IMR-90 (cell line): Measurements from ENCODE around the gene ESF1. TPM values are rescaled to one million over a fixed set of nuclear protein-coding genes. Genes with fewer than 3 reads are reported as not detected.

Experiments used
- ATAC-seq: fragments of 200-7000 bp; cut with Tn5 transposase; 2 replicates; pipeline ENCODE4 v1.9.1; 2020; ENCODE audit warnings: low read depth, mild to moderate bottlenecking, moderate library complexity
- BruUV-seq: library from RNA; stranded (reverse); fragments of 400-500 nt; replicated peaks from 2 replicates; lab custom pipeline; 2021; lab: Mats Ljungman, UMichigan
- CTCF ChIA-PET: fragments of 300-600 bp; formaldehyde crosslinking; extraction: SDS; loops from one replicate; lab custom pipeline; 2021; ENCODE audit warnings: antibody characterized with exemption; lab: Yijun Ruan, JAX
- POLR2A ChIA-PET: fragments of 300-600 bp; sonication (Branson Sonifier 250); formaldehyde crosslinking; loops from one replicate; lab custom pipeline; 2022; ENCODE audit warnings: antibody characterized with exemption; ENCODE audit not compliant: unreplicated experiment; lab: Charles Lee
- DNase-seq: peaks from one replicate; pipeline ENCODE4 v3.0.0; 2013
- H2AFZ ChIP-seq: replicated peaks from 2 replicates; pipeline ENCODE3; 2013; ENCODE audit warnings: low read length, mild to moderate bottlenecking; ENCODE audit not compliant: poor library complexity
- H2AK5ac ChIP-seq: 2 replicates; pipeline ENCODE4 v1.6.1; 2013; ENCODE audit warnings: low read depth, low read length, inconsistent platforms
- H2AK9ac ChIP-seq: replicated peaks from 2 replicates; pipeline ENCODE3; 2013; ENCODE audit warnings: mild to moderate bottlenecking, low read depth, low read length, moderate library complexity; ENCODE audit not compliant: poor library complexity
- H2BK120ac ChIP-seq: 2 replicates; pipeline ENCODE4 v1.6.1; 2013; ENCODE audit warnings: low read depth, low read length, inconsistent platforms
- H2BK15ac ChIP-seq: 3 replicates; pipeline ENCODE4 v1.6.1; 2013; ENCODE audit warnings: low read depth, low read length, inconsistent platforms
- H2BK20ac ChIP-seq: 2 replicates; pipeline ENCODE4 v1.6.1; 2013; ENCODE audit warnings: low read depth, mild to moderate bottlenecking, inconsistent platforms, low read length, moderate library complexity
- H2BK5ac ChIP-seq: 2 replicates; pipeline ENCODE4 v1.6.1; 2013; ENCODE audit warnings: mild to moderate bottlenecking, low read depth, low read length, inconsistent platforms; ENCODE audit not compliant: poor library complexity, severe bottlenecking
- H3K14ac ChIP-seq: replicated peaks from 2 replicates; pipeline ENCODE4 v1.6.1; 2013; ENCODE audit warnings: low read depth, low read length, inconsistent platforms
- H3K18ac ChIP-seq: 2 replicates; pipeline ENCODE4 v1.6.1; 2013; ENCODE audit warnings: low read depth, low read length, control low read depth
- H3K23ac ChIP-seq: 2 replicates; pipeline ENCODE4 v1.6.1; 2013; ENCODE audit warnings: low read depth, low read length, inconsistent platforms
- H3K27ac ChIP-seq: 2 replicates; pipeline ENCODE4 v1.5.1; 2013; ENCODE audit warnings: mild to moderate bottlenecking, control low read depth, low read length; ENCODE audit not compliant: insufficient read depth
- H3K27me3 ChIP-seq: 2 replicates; pipeline ENCODE4 v1.6.1; 2013; ENCODE audit warnings: low read length; ENCODE audit not compliant: control insufficient read depth, insufficient read depth
- H3K36me3 ChIP-seq: 2 replicates; pipeline ENCODE4 v1.6.1; 2013; ENCODE audit warnings: low read length, mixed read lengths; ENCODE audit not compliant: control insufficient read depth, insufficient read depth
- H3K4ac ChIP-seq: 2 replicates; pipeline ENCODE4 v1.6.1; 2013; ENCODE audit warnings: low read depth, low read length, inconsistent platforms
- H3K4me1 ChIP-seq: 2 replicates; pipeline ENCODE4 v1.6.1; 2013; ENCODE audit warnings: low read length, mixed read lengths; ENCODE audit not compliant: control insufficient read depth, insufficient read depth
- H3K4me2 ChIP-seq: 2 replicates; pipeline ENCODE4 v1.6.1; 2013; ENCODE audit warnings: low read depth, mild to moderate bottlenecking, control low read depth, low read length, moderate library complexity
- H3K4me3 ChIP-seq: 2 replicates; pipeline ENCODE4 v1.5.1; 2013; ENCODE audit warnings: low read depth, mild to moderate bottlenecking, control low read depth, low read length, moderate library complexity; ENCODE audit not compliant: insufficient read depth
- H3K56ac ChIP-seq: 2 replicates; pipeline ENCODE4 v1.6.1; 2013; ENCODE audit warnings: low read length, inconsistent platforms; ENCODE audit not compliant: insufficient read depth; ENCODE audit errors: extremely low read depth
- H3K79me1 ChIP-seq, 2 experiments: 2 replicates each; pipeline ENCODE4 v1.6.1; 2013; ENCODE audit warnings: low read length in 2 of 2, inconsistent platforms in 1 of 2, low read depth in 1 of 2
- H3K9ac ChIP-seq: 2 replicates; pipeline ENCODE4 v1.6.1; 2013; ENCODE audit warnings: low read depth, low read length, control low read depth
- H3K9me1 ChIP-seq: 2 replicates; pipeline ENCODE4 v1.6.1; 2013; ENCODE audit warnings: low read length, inconsistent platforms; ENCODE audit not compliant: insufficient read depth
- H3K9me3 ChIP-seq: 2 replicates; pipeline ENCODE4 v1.6.1; 2013; ENCODE audit warnings: low read length; ENCODE audit not compliant: control insufficient read depth, insufficient read depth
- H4K20me1 ChIP-seq: 2 replicates; pipeline ENCODE4 v1.6.1; 2013; ENCODE audit warnings: low read length, inconsistent platforms; ENCODE audit not compliant: insufficient read depth
- H4K5ac ChIP-seq: 2 replicates; pipeline ENCODE4 v1.6.1; 2013; ENCODE audit warnings: mild to moderate bottlenecking, low read depth, low read length, control low read depth
- H4K8ac ChIP-seq, 2 experiments: 2 replicates each; pipeline ENCODE4 v1.6.1; 2013; ENCODE audit warnings: low read depth in 2 of 2, low read length in 2 of 2, control low read depth in 1 of 2, inconsistent platforms in 1 of 2
- H4K91ac ChIP-seq: 2 replicates; pipeline ENCODE4 v1.6.1; 2013; ENCODE audit warnings: low read depth, low read length, inconsistent platforms; ENCODE audit not compliant: insufficient read depth
- BHLHE40 ChIP-seq: fragments of 150-350 bp; IDR thresholded peaks from 2 replicates; pipeline ENCODE4 v1.6.1; 2016; ENCODE audit warnings: mild to moderate bottlenecking, low read depth, low read length
- CEBPB ChIP-seq: IDR thresholded peaks from 2 replicates; pipeline ENCODE4 v1.6.1; 2012; ENCODE audit warnings: low read depth, low read length, improper control_type of control experiment
- CHD1 ChIP-seq: IDR thresholded peaks from 2 replicates; pipeline ENCODE4 v1.6.1; 2012; ENCODE audit warnings: low read depth, low read length, improper control_type of control experiment
- ELK1 ChIP-seq: fragments of 150-350 bp; IDR thresholded peaks from 2 replicates; pipeline ENCODE4 v1.6.1; 2016; ENCODE audit warnings: low read depth, mild to moderate bottlenecking, low read length, moderate library complexity, borderline replicate concordance
- FOS ChIP-seq: fragments of 150-350 bp; IDR thresholded peaks from 2 replicates; pipeline ENCODE4 v1.6.1; 2016; ENCODE audit warnings: low read depth, low read length
- MAZ ChIP-seq: IDR thresholded peaks from 2 replicates; pipeline ENCODE4 v1.6.1; 2012; ENCODE audit warnings: low read depth, mild to moderate bottlenecking, low read length, improper control_type of control experiment, moderate library complexity, borderline replicate concordance
- NFE2L2 ChIP-seq: fragments of 150-350 bp; IDR thresholded peaks from 2 replicates; pipeline ENCODE4 v1.6.1; 2016; ENCODE audit warnings: low read depth, mild to moderate bottlenecking, low read length
- POLR2A ChIP-seq: IDR thresholded peaks from 2 replicates; pipeline ENCODE4 v1.6.1; 2012; ENCODE audit warnings: mild to moderate bottlenecking, low read depth, low read length
- RAD21 ChIP-seq: IDR thresholded peaks from 2 replicates; pipeline ENCODE4 v1.6.1; 2012; ENCODE audit warnings: low read length, improper control_type of control experiment
- RCOR1 ChIP-seq: IDR thresholded peaks from 2 replicates; pipeline ENCODE4 v1.6.1; 2012; ENCODE audit warnings: mild to moderate bottlenecking, low read length, improper control_type of control experiment; ENCODE audit not compliant: insufficient replicate concordance
- RFX5 ChIP-seq: IDR thresholded peaks from 2 replicates; pipeline ENCODE4 v1.8.0; 2012; ENCODE audit warnings: low read depth, mild to moderate bottlenecking, low read length, moderate library complexity
- SMC3 ChIP-seq: fragments of 150-350 bp; IDR thresholded peaks from 2 replicates; pipeline ENCODE4 v1.6.1; 2016; ENCODE audit warnings: low read depth, mild to moderate bottlenecking, antibody characterized with exemption, low read length, moderate library complexity
- WGBS, 2 experiments: methylation state at CpG; one replicate each; pipeline versions ENCODE4 v1.1.5 to v1.1.7; 2013; ENCODE audit warnings: missing lambda C conversion rate in 2 of 2; ENCODE audit not compliant: insufficient read length in 1 of 2; ENCODE audit errors: extremely low coverage in 2 of 2; 5-methylcytosine and 5-hydroxymethylcytosine counted together
- dilution Hi-C: fragments of 300-500 bp; cut with HindIII; formaldehyde crosslinking; loops from one replicate; pipeline ENCODE4 v1.14.3; 2018; ENCODE audit warnings: low sequenced_read_pairs; ENCODE audit not compliant: unreplicated experiment
- in situ Hi-C: fragments of 300-500 bp; cut with MboI; formaldehyde crosslinking; loops from 3 replicates; pipeline ENCODE4 v1.14.3; 2019; ENCODE audit warnings: low sequenced_read_pairs, inconsistent platforms, mixed read lengths
- intact Hi-C: fragments of 100-400 bp; cut with micrococcal nuclease; formaldehyde crosslinking; loops from 2 replicates; pipeline ENCODE4 v1.10.0; 2022
- polyA plus RNA-seq, 3 experiments: library from polyadenylated mRNA; depleted of rRNA; stranded (reverse); fragments of >200 nt; gene quantifications; 2 replicates each; pipeline ENCODE4 v1.2.3, GENCODE V29; 2012; ENCODE audit warnings: low replicate concordance in 1 of 3
- total RNA-seq: library from RNA; depleted of rRNA; stranded (reverse); fragments of >200 nt; gene quantifications from 2 replicates; pipeline ENCODE4 v1.2.3, GENCODE V29; 2012
- TF ChIP-seq, protein P1 (sequence below): fragments of 150-350 bp; IDR thresholded peaks from 2 replicates; pipeline ENCODE4 v1.6.1; 2017; ENCODE audit warnings: mild to moderate bottlenecking, antibody characterized with exemption, low read length, low read depth
- TF ChIP-seq, protein P2 (sequence below): conservative IDR thresholded peaks from 2 replicates; pipeline ENCODE4 v1.5.1; 2012; ENCODE audit warnings: mild to moderate bottlenecking, low read depth, low read length, improper control_type of control experiment

Gene ESF1
- total and polyA plus RNA-seq, 2 of the 4 experiments (the other 2 are of a cell fraction): 2.6 to 2.7 TPM

DNA sequence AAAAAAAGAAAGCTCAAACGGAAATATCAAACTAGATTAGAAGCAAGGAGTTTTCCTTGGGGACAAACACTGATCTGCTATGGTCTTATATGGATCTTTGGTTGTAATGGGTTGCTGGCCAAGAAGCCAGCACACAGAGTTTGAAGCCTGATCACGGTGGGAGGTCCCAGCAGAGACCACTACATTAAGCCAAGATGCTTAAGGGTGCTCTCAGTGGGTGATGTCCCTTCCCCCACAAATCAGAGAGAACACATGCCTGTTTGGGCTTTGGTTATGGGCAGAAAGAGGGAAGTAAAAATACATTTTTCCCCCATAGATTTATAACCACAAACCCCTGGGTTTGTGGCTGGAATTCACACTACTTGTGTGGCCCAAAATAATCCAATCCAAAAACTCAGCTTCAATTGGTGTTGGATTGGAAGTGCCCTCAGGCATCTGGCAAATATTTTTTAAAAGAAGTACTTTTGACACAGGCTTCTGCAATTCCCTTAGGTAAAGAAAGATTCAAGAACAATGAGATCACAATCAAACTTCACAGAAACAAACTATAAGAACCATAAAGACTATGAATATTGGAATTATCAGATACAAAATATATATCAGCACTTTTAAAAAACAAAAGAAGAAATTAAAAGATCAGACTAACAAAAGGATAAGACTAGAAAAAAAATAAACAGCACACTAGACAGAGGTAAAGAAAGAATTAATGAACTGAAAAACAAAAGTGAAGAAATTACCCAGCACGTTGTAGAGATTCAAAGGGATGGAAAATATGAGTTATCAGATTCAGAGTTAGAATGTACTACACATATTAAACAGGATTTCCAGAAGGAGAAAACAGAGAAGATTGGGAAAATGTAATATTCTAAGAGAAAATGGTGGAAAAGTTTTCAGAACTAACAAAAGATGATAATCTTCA lies 44.7 kb downstream of the ESF1 start:
- intact Hi-C loops: loop anchor here (10.0 kb wide), 1 partner anchor 155 kb away; no protein-coding TSS in a partner anchor
- H2BK15ac ChIP-seq: no peak overlapping the region
- no peak overlapping the region for H3K4me3 ChIP-seq
- H2AFZ ChIP-seq: no peak overlapping the region
- H3K18ac ChIP-seq: no peak overlapping the region
- no peak overlapping the region for H3K4me2 ChIP-seq
- no peak overlapping the region for H3K9ac ChIP-seq
- no peak overlapping the region for H2BK20ac ChIP-seq
- peaks cover 3% of the 10 kb centered on the region; the same call in 1 of the 2 replicates for H3K4me1 ChIP-seq
- no peak for ATAC-seq
- BruUV-seq: no TSS peak
- H3K23ac ChIP-seq: no peak overlapping the region
- H2BK120ac ChIP-seq: no peak overlapping the region
- H3K4ac ChIP-seq: no peak overlapping the region
- H2AK5ac ChIP-seq: no peak overlapping the region
- peaks cover 3% of the 10 kb centered on the region; the same call in 1 of the 2 replicates for H3K9me3 ChIP-seq
- H4K8ac ChIP-seq: no peak overlapping the region
- no peaks in the 10 kb centered on the region for H4K20me1 ChIP-seq
- H3K27me3 ChIP-seq: no peaks in the 10 kb centered on the region
- in situ Hi-C loops: no loop called here
- ChIA-PET POLR2A (interaction anchor here (0.6 kb wide), 1 partner anchor 28 kb away, joined by 3 read pairs; no protein-coding TSS in a partner anchor), CTCF (interaction anchor here (0.7 kb wide), 1 partner anchor 271 kb away, joined by 5 read pairs; no protein-coding TSS in a partner anchor)
- H3K9me1 ChIP-seq: 0 out of 2 replicates have a peak, but pooled peaks cover 3% of the 10 kb centered on the region
- DNase-seq: no peak
- no peak overlapping the region for H2BK5ac ChIP-seq
- no peak overlapping the region for H4K5ac ChIP-seq
- no CpG with 5 or more reads among the region's 3 CpGs for WGBS, 2 experiments
- peaks cover 10% of the 10 kb centered on the region for H3K36me3 ChIP-seq
- no peak overlapping the region for H4K91ac ChIP-seq
- H3K56ac ChIP-seq: no peak overlapping the region
- H3K14ac ChIP-seq: no peak overlapping the region
- dilution Hi-C loops: no loop called here
- H2AK9ac ChIP-seq: no peak overlapping the region
- H3K27ac ChIP-seq: no peak overlapping the region
- peaks cover 0 to 5% of the 10 kb centered on the region in 2 experiments; a peak in 3 of 4 replicates for H3K79me1 ChIP-seq
- TF ChIP-seq SMC3 (no peak), CHD1 (no peak), NFE2L2 (no peak), BHLHE40 (no peak), RCOR1 (no peak), RFX5 (no peak), MAZ (no peak), ELK1 (no peak), CEBPB (no peak), RAD21 (no peak), FOS (no peak), POLR2A (no peak)
- TF ChIP-seq, protein P1, sequence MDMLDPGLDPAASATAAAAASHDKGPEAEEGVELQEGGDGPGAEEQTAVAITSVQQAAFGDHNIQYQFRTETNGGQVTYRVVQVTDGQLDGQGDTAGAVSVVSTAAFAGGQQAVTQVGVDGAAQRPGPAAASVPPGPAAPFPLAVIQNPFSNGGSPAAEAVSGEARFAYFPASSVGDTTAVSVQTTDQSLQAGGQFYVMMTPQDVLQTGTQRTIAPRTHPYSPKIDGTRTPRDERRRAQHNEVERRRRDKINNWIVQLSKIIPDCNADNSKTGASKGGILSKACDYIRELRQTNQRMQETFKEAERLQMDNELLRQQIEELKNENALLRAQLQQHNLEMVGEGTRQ: no peak
- TF ChIP-seq, protein P2, sequence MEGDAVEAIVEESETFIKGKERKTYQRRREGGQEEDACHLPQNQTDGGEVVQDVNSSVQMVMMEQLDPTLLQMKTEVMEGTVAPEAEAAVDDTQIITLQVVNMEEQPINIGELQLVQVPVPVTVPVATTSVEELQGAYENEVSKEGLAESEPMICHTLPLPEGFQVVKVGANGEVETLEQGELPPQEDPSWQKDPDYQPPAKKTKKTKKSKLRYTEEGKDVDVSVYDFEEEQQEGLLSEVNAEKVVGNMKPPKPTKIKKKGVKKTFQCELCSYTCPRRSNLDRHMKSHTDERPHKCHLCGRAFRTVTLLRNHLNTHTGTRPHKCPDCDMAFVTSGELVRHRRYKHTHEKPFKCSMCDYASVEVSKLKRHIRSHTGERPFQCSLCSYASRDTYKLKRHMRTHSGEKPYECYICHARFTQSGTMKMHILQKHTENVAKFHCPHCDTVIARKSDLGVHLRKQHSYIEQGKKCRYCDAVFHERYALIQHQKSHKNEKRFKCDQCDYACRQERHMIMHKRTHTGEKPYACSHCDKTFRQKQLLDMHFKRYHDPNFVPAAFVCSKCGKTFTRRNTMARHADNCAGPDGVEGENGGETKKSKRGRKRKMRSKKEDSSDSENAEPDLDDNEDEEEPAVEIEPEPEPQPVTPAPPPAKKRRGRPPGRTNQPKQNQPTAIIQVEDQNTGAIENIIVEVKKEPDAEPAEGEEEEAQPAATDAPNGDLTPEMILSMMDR: no peak
